ENCODE data around the gene ZFYVE19. TPM values are rescaled to one million over a fixed set of nuclear protein-coding genes. Genes with fewer than 3 reads are reported as not detected.
"Not testable (repeated sequence)": the region's sequence is repeated elsewhere in the genome, so short reads cannot be mapped to it uniquely, and the experiment has no call there.

ZFYVE19 gene
- total RNA-seq, 2 donors from 2014 or later: 39.8 to 43.3 TPM

GRCh38 chr15:40859206-40859851, 52.4 kb downstream of the ZFYVE19 start:
- H3K4me1 ChIP-seq (replicated peaks): peaks cover 14% of the 10 kb centered on the region
- H3K27ac ChIP-seq: no peak overlapping the region
- peaks cover 0 to 3% of the 10 kb centered on the region in 2 donors for H3K36me3 ChIP-seq
- DNase-seq (ENCODE audit: low spot score): peak; percentile 79
- H3K9me3 ChIP-seq: no peaks in the 10 kb centered on the region
- intact Hi-C loops (cut with DNase I): loop anchor here (5.0 kb wide), 1 partner anchor 33 kb away; the partner anchor contains the start of gene VPS18
- 49% methylated on average over 18 of the region's 18 CpGs for WGBS
- H3K4me3 ChIP-seq: no peak overlapping the region
- H3K27me3 ChIP-seq (replicated peaks; ENCODE audit: insufficient read depth): no peaks in the 10 kb centered on the region
- TF ChIP-seq POLR2A (IDR thresholded peaks at IDR 0.05): no peak
- peak; percentile 59 to 86 (median 73) for TF ChIP-seq CTCF (IDR thresholded peaks at IDR 0.05)
- peak; percentile 40 for TF ChIP-seq POLR2AphosphoS5 (IDR thresholded peaks at IDR 0.05)

- intact Hi-C loops (cut with DNase I); H3K36me3 ChIP-seq; DNase-seq (ENCODE audit: low spot score); H3K27me3 ChIP-seq (replicated peaks; ENCODE audit: insufficient read depth); H3K4me3 ChIP-seq; H3K27ac ChIP-seq; H3K9me3 ChIP-seq: not testable (repeated sequence)
- 73% methylated on average over 4 of the region's 4 CpGs for WGBS
- H3K4me1 ChIP-seq (replicated peaks): peaks cover 12% of the 10 kb centered on the region
These were observed 54.3 kb downstream of the ZFYVE19 start for GRCh38 chr15:40861147-40861546.

GRCh38 chr15:40863660-40864270, 56.9 kb downstream of the ZFYVE19 start:
- no peaks in the 10 kb centered on the region for H3K27me3 ChIP-seq (replicated peaks; ENCODE audit: insufficient read depth)
- no peaks in the 10 kb centered on the region for H3K4me1 ChIP-seq (replicated peaks)
- TF ChIP-seq POLR2A (IDR thresholded peaks at IDR 0.05) (no peak), POLR2AphosphoS5 (IDR thresholded peaks at IDR 0.05) (no peak), CTCF (IDR thresholded peaks at IDR 0.05) (no peak)
- no peaks in the 10 kb centered on the region for H3K9me3 ChIP-seq
- intact Hi-C loops (cut with DNase I): no loop called here
- WGBS: 34% methylated on average over 4 of the region's 4 CpGs
- H3K36me3 ChIP-seq: no peaks in the 10 kb centered on the region
- no peak overlapping the region for H3K4me3 ChIP-seq
- DNase-seq (ENCODE audit: low spot score): no peak
- no peak overlapping the region for H3K27ac ChIP-seq

Small RNA genes within 50 kb of the gene (small RNA-seq; reads per million reads assigned to genes)
- gene SUMO2P15: 0 reads per million in 2 donors

Other genes starting within 250 kb of the ZFYVE19 start
- 10 to 100 TPM; 17.5 to 27.5 TPM for gene CCDC32, start 242.0 kb upstream of the ZFYVE19 start, total RNA-seq
- 10 to 100 TPM; 11.2 to 24.1 TPM for gene RPUSD2, start 237.8 kb upstream of the ZFYVE19 start, total RNA-seq
- 10 to 100 TPM in 1 of 2 donors, 1 to 10 TPM in 1; 1.6 to 18.7 TPM for gene KNL1, start 212.8 kb upstream of the ZFYVE19 start, total RNA-seq
- gene RAD51, start 111.9 kb upstream of the ZFYVE19 start, total RNA-seq: 1 to 10 TPM in 1 of 2 donors, under 1 TPM in 1; 0.82 to 5.1 TPM
- 10 to 100 TPM; 28.2 to 31.9 TPM for gene RMDN3, start 51.8 kb upstream of the ZFYVE19 start, total RNA-seq
- gene GCHFR, start 43.0 kb upstream of the ZFYVE19 start, total RNA-seq: 10 to 100 TPM; 14.3 to 61.3 TPM
- 1 to 10 TPM in 1 of 2 donors, under 1 TPM in 1; 0.51 to 1.3 TPM for gene C15orf62, start 37.1 kb upstream of the ZFYVE19 start, total RNA-seq
- 10 to 100 TPM; 29.2 to 29.6 TPM for gene DNAJC17, start 384 bp downstream of the ZFYVE19 start, total RNA-seq
- gene PPP1R14D, start 21.6 kb downstream of the ZFYVE19 start, total RNA-seq: under 1 TPM in 1 of 2 donors, not detected in 1; 0.97 TPM
- gene SPINT1, start 37.0 kb downstream of the ZFYVE19 start, total RNA-seq: 100 to 1,000 TPM; 143 to 295 TPM
- gene RHOV, start 67.1 kb downstream of the ZFYVE19 start, total RNA-seq: 10 to 100 TPM in 1 of 2 donors, 1 to 10 TPM in 1; 5.9 to 11.7 TPM
- gene VPS18, start 87.4 kb downstream of the ZFYVE19 start, total RNA-seq: 10 to 100 TPM; 32.4 to 39.0 TPM
- 1 to 10 TPM; 6.2 to 6.5 TPM for gene DLL4, start 122.3 kb downstream of the ZFYVE19 start, total RNA-seq
- 1 to 10 TPM in 1 of 2 donors, under 1 TPM in 1; 0.18 to 2.7 TPM for gene CHAC1, start 146.4 kb downstream of the ZFYVE19 start, total RNA-seq

All from prostate gland (tissue), 2 donors.